ENCODE results near the gene NEDD8. TPM values are rescaled to one million over a fixed set of nuclear protein-coding genes. Genes with fewer than 3 reads are reported as not detected.

NEDD8 gene
- total RNA-seq, 3 donors from 2014 or later (not counting 1 experiment from before 2014, with no cell fraction given), result 93.6 to 109 (median 95.9) TPM

- H3K36me3 Mint-ChIP-seq, result no peaks in the 10 kb centered on the region
- WGBS (ENCODE audit: insufficient coverage), result 54% methylated on average over 10 of the region's 11 CpGs
- no peaks in the 10 kb centered on the region for H3K9me3 ChIP-seq (ENCODE audit: control insufficient read depth, insufficient read depth, low read length)
- H3K4me3 Mint-ChIP-seq, result no peak overlapping the region
- H3K27ac ChIP-seq (ENCODE audit: low read length), result peak overlapping the region; percentile 23
- no peaks in the 10 kb centered on the region for H3K9me3 Mint-ChIP-seq
- H3K36me3 ChIP-seq (ENCODE audit: control insufficient read depth, insufficient read depth, low read length), result no peaks in the 10 kb centered on the region
- H3K4me1 ChIP-seq (ENCODE audit: control insufficient read depth, insufficient read depth, low read length), result peaks cover 35% of the 10 kb centered on the region
- no peak overlapping the region for H3K4me3 ChIP-seq (ENCODE audit: low read length)
- H3K4me1 Mint-ChIP-seq, result peaks cover 18 to 24% of the 10 kb centered on the region in 2 donors
- peak in 1 of 2 donors; percentile 79 for DNase-seq
- intact Hi-C loops (cut with micrococcal nuclease), result no loop called here
- H3K27me3 Mint-ChIP-seq (ENCODE audit: low read depth in 2 of 2), result no peaks in the 10 kb centered on the region
- TF ChIP-seq CTCF (IDR thresholded peaks at IDR 0.05), result no peak
- no peaks in the 10 kb centered on the region for H3K27me3 ChIP-seq (ENCODE audit: control insufficient read depth, insufficient read depth, low read length)
- H3K27ac Mint-ChIP-seq, result peak overlapping the region in 1 of 2 donors; percentile 54
- ATAC-seq, result peak in 2 of 3 donors; percentile 72 to 77
These were observed 47.4 kb upstream of the NEDD8 start for GRCh38 chr14:24279301-24280186.

GRCh38 chr14:24278424-24278823 lies 46.3 kb upstream of the NEDD8 start:
- Mint-ChIP-seq H3K9me3 (no peaks in the 10 kb centered on the region), H3K4me1 (peaks cover 18 to 24% of the 10 kb centered on the region in 2 donors), H3K36me3 (no peaks in the 10 kb centered on the region), H3K27ac (peak overlapping the region in 1 of 2 donors; percentile 70), H3K27me3 (ENCODE audit: low read depth in 2 of 2) (no peaks in the 10 kb centered on the region), H3K4me3 (no peak overlapping the region)
- Histone ChIP-seq H3K27ac (ENCODE audit: low read length) (no peak overlapping the region), H3K27me3 (ENCODE audit: control insufficient read depth, insufficient read depth, low read length) (no peaks in the 10 kb centered on the region), H3K9me3 (ENCODE audit: control insufficient read depth, insufficient read depth, low read length) (no peaks in the 10 kb centered on the region), H3K36me3 (ENCODE audit: control insufficient read depth, insufficient read depth, low read length) (no peaks in the 10 kb centered on the region), H3K4me3 (ENCODE audit: low read length) (no peak overlapping the region), H3K4me1 (ENCODE audit: control insufficient read depth, insufficient read depth, low read length) (peaks cover 41% of the 10 kb centered on the region)
- WGBS (ENCODE audit: insufficient coverage), result 99% methylated on average over 5 of the region's 5 CpGs
- ATAC-seq (no peak), DNase-seq (no peak)
- intact Hi-C loops (cut with micrococcal nuclease), result no loop called here
- no peak for TF ChIP-seq CTCF (IDR thresholded peaks at IDR 0.05)

DNA sequence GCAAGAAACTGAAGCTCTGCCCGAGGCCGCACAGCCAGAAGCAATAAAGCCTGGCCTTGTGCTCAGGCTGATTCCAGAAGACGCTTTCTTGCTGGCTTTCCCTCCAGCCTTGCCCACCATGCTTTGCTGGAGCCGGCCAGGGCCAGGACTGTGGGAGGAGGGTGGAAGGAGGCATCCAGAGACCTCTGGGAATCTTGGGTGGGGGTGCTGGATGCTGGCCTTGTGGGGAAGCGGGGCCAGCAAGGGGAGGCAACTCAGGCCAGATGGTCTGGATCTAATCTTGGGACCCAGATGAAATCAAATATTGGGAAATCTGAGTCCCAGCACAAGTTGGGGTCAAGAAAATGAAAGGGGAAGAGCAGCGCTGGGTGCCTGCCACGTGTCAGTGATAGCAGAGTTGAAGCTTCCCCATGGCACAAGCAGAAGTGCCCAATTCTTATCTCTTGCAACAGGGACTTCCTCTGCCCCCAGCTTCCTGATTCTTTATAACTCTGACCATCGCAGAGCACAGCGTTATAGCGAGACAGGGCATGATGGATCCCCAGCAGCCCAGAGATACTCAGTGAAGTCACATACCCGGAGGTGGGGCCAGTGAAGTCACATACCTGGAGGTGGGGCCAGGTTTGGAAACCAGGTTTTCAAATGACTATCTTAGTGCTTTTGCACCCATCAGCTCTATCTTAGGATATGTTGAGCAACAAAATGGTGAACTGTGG lies 45.6 kb upstream of the NEDD8 start:
- H3K4me3 ChIP-seq (ENCODE audit: low read length), result no peak overlapping the region
- Mint-ChIP-seq H3K4me1 (peaks cover 22 to 26% of the 10 kb centered on the region in 2 donors), H3K27me3 (ENCODE audit: low read depth in 2 of 2) (no peaks in the 10 kb centered on the region), H3K27ac (peak overlapping the region in 1 of 2 donors; percentile 70), H3K36me3 (no peaks in the 10 kb centered on the region), H3K4me3 (no peak overlapping the region), H3K9me3 (no peaks in the 10 kb centered on the region)
- peaks cover 43% of the 10 kb centered on the region for H3K4me1 ChIP-seq (ENCODE audit: control insufficient read depth, insufficient read depth, low read length)
- H3K9me3 ChIP-seq (ENCODE audit: control insufficient read depth, insufficient read depth, low read length), result no peaks in the 10 kb centered on the region
- TF ChIP-seq CTCF (IDR thresholded peaks at IDR 0.05), result no peak
- WGBS (ENCODE audit: insufficient coverage), result 67% methylated on average over 11 of the region's 11 CpGs
- intact Hi-C loops (cut with micrococcal nuclease), result no loop called here
- no peaks in the 10 kb centered on the region for H3K27me3 ChIP-seq (ENCODE audit: control insufficient read depth, insufficient read depth, low read length)
- DNase-seq (no peak), ATAC-seq (peak in 2 of 3 donors; percentile 17 to 83)
- H3K27ac ChIP-seq (ENCODE audit: low read length), result peak overlapping the region; percentile 30
- no peaks in the 10 kb centered on the region for H3K36me3 ChIP-seq (ENCODE audit: control insufficient read depth, insufficient read depth, low read length)
